GM10248 (cell line): ENCODE results near the gene SRPK2.

Experiments
- CTCF ChIA-PET: fragments of 300-600 bp; sonication (Branson Sonifier 250); formaldehyde crosslinking; extraction: SDS; loops from one replicate; lab custom pipeline; 2021; ENCODE audit warnings: antibody characterized with exemption; lab: Yijun Ruan, JAX
- POLR2A ChIA-PET: fragments of 350-650 bp; sonication (Branson Sonifier 250); formaldehyde crosslinking; extraction: SDS; loops from one replicate; lab custom pipeline; 2020; ENCODE audit warnings: antibody characterized with exemption; lab: Yijun Ruan, JAX
- DNase-seq: peaks from one replicate; pipeline ENCODE4 v3.0.0; 2012; ENCODE audit errors: extremely low spot score
- CTCF ChIP-seq: IDR thresholded peaks from 2 replicates; pipeline ENCODE4 v1.5.1; 2012; ENCODE audit warnings: mild to moderate bottlenecking, low read depth; ENCODE audit errors: extremely low read depth, missing control alignments, control extremely low read depth

Gene SRPK2

GRCh38 chr7:105205592-105206237, 183.0 kb downstream of the SRPK2 start:
- CTCF ChIA-PET, result interaction anchor here (1.0 to 1.6 kb wide), 2 partner anchors 23 to 53 kb away, joined by 3 read pairs; no protein-coding TSS in a partner anchor
- no peak for TF ChIP-seq CTCF
- POLR2A ChIA-PET, result no interaction called here
- DNase-seq, result no peak

- DNase-seq, result no peak
- TF ChIP-seq CTCF, result no peak
- ChIA-PET POLR2A (no interaction called here), CTCF (interaction anchor here (0.8 to 1.9 kb wide), 5 partner anchors 10 to 65 kb away, joined by 3 to 5 read pairs (median 3); no protein-coding TSS in a partner anchor)
Measured at GRCh38 chr7:105204953-105205352, 183.8 kb downstream of the SRPK2 start.

GRCh38 chr7:105204520-105204919, 184.2 kb downstream of the SRPK2 start:
- TF ChIP-seq CTCF, result no peak
- ChIA-PET POLR2A (no interaction called here), CTCF (interaction anchor here (0.8 to 1.9 kb wide), 4 partner anchors 9 to 65 kb away, joined by 3 to 5 read pairs (median 3); no protein-coding TSS in a partner anchor)
- DNase-seq, result no peak

- POLR2A ChIA-PET, result no interaction called here
- DNase-seq, result no peak
- CTCF ChIA-PET, result interaction anchor here (1.2 to 1.7 kb wide), 2 partner anchors 11 to 22 kb away, joined by 3 to 5 read pairs; no protein-coding TSS in a partner anchor
- no peak for TF ChIP-seq CTCF
Measured at GRCh38 chr7:105202616-105203015, 186.1 kb downstream of the SRPK2 start.

- ChIA-PET POLR2A (no interaction called here), CTCF (interaction anchor here (0.8 to 2.2 kb wide), 5 partner anchors 9 to 51 kb away, joined by 3 to 5 read pairs (median 4); no protein-coding TSS in a partner anchor)
- no peak for DNase-seq
- no peak for TF ChIP-seq CTCF
Measured at GRCh38 chr7:105199386-105199785, 189.3 kb downstream of the SRPK2 start.

GRCh38 chr7:105198223-105198622, 190.5 kb downstream of the SRPK2 start:
- POLR2A ChIA-PET, result no interaction called here
- CTCF ChIA-PET, result interaction anchor here (1.3 to 2.2 kb wide), 3 partner anchors 12 to 43 kb away, joined by 3 to 5 read pairs (median 5); no protein-coding TSS in a partner anchor
- DNase-seq, result no peak
- TF ChIP-seq CTCF, result no peak
